HCT116 (cell line): ENCODE measurements around the gene RCC2. TPM values are rescaled to one million over a fixed set of nuclear protein-coding genes. Genes with fewer than 3 reads are reported as not detected.

Experiments used
- ATAC-seq: fragments of 200-7000 bp; cut with Tn5 transposase; 2 replicates; pipeline ENCODE4 v1.9.1; 2020; ENCODE audit warnings: mild to moderate bottlenecking, moderate library complexity
- BruUV-seq: library from RNA; stranded (reverse); fragments of 400-500 nt; replicated peaks from 2 replicates; lab custom pipeline; 2021; lab: Mats Ljungman, UMichigan
- CTCF ChIA-PET: fragments of 300-600 bp; sonication (Branson Sonifier 250); formaldehyde crosslinking; loops from one replicate; lab custom pipeline; 2021; ENCODE audit warnings: antibody characterized with exemption; lab: Charles Lee
- POLR2A ChIA-PET: fragments of 300-600, 350-600 bp; sonication (Branson Sonifier 250); formaldehyde crosslinking; loops from one replicate; lab custom pipeline; 2021; ENCODE audit warnings: antibody characterized with exemption; lab: Charles Lee
- RAD21 ChIA-PET, 2 experiments: fragments of 300-600 bp; sonication (Branson Sonifier 250); formaldehyde crosslinking; loops; one replicate each; lab custom pipeline; 2023; ENCODE audit warnings: low total read pairs in 2 of 2; ENCODE audit not compliant: uncharacterized antibody in 2 of 2, unreplicated experiment in 2 of 2, low non-redundant PET in 1 of 2; lab: Charles Lee
- DNase-seq: peaks from one replicate; pipeline ENCODE4 v3.0.0-alpha.2; 2010; ENCODE audit warnings: low read depth, low spot score
- H2AFZ ChIP-seq: fragments of 200-600 bp; shearing (Covaris generic), sonication (generic); 2 replicates; pipeline ENCODE4 v1.6.1; 2017; ENCODE audit warnings: low read depth, mixed run types, mixed read lengths, antibody characterized with exemption, low read length; ENCODE audit not compliant: poor library complexity, severe bottlenecking
- H3K27ac ChIP-seq: 2 replicates; pipeline ENCODE4 v1.5.1; 2012; ENCODE audit warnings: low read depth, low read length
- H3K27me3 ChIP-seq: fragments of 200-600 bp; sonication (generic); 2 replicates; pipeline ENCODE4 v1.6.1; 2016; ENCODE audit warnings: mixed run types, low read length, mixed read lengths; ENCODE audit not compliant: insufficient read depth
- H3K36me3 ChIP-seq, 2 experiments: fragments of 200-500 bp in 1 of 2; fragments of 200-600 bp in 1 of 2; sonication (Bioruptor generic) in 1 of 2; sonication (generic) in 1 of 2; 2 replicates each; pipeline versions ENCODE4 v1.5.1 to v1.6.1; 2014 to 2016; ENCODE audit warnings: low read length in 2 of 2, inconsistent platforms in 1 of 2, mixed read lengths in 1 of 2, mixed run types in 1 of 2; ENCODE audit not compliant: insufficient read depth in 2 of 2, control insufficient read depth in 1 of 2
- H3K4me1 ChIP-seq, 2 experiments: fragments of 200-600 bp in 1 of 2; sonication (generic) in 1 of 2; 2 replicates each; pipeline versions ENCODE4 v1.5.1 to v1.6.1; 2012 to 2017; ENCODE audit warnings: low read length in 2 of 2, inconsistent platforms in 1 of 2, mild to moderate bottlenecking in 1 of 2, mixed read lengths in 1 of 2, mixed run types in 1 of 2, moderate library complexity in 1 of 2; ENCODE audit not compliant: insufficient read depth in 2 of 2, control insufficient read depth in 1 of 2
- H3K4me2 ChIP-seq: fragments of 200-600 bp; sonication (generic); 2 replicates; pipeline ENCODE4 v1.6.1; 2017; ENCODE audit warnings: mixed run types, low read length, mixed read lengths
- H3K4me3 ChIP-seq, 2 experiments: fragments of 200-600 bp in 1 of 2; sonication (generic) in 1 of 2; replicated peaks in 1 of 2; 2 replicates each; pipeline ENCODE4 v1.5.1; 2011 to 2016; ENCODE audit warnings: low read length in 2 of 2, control low read depth in 1 of 2, low read depth in 1 of 2, mild to moderate bottlenecking in 1 of 2, mixed read lengths in 1 of 2, mixed run types in 1 of 2
- H3K79me2 ChIP-seq: fragments of 200-600 bp; sonication (generic); 2 replicates; pipeline ENCODE4 v1.6.1; 2017; ENCODE audit warnings: mild to moderate bottlenecking, mixed run types, low read length, moderate library complexity, mixed read lengths; ENCODE audit not compliant: insufficient read depth
- H3K9ac ChIP-seq: fragments of 200-600 bp; sonication (generic); 2 replicates; pipeline ENCODE4 v1.6.1; 2016; ENCODE audit warnings: low read length, mixed read lengths
- H3K9me2 ChIP-seq: fragments of 200-600 bp; sonication (generic), shearing (Covaris generic); 2 replicates; pipeline ENCODE4 v1.6.1; 2017; ENCODE audit warnings: mixed run types, mild to moderate bottlenecking, moderate library complexity; ENCODE audit not compliant: insufficient read depth
- H3K9me3 ChIP-seq, 2 experiments: fragments of 200-500 bp in 1 of 2; fragments of 200-600 bp in 1 of 2; sonication (Bioruptor generic) in 1 of 2; sonication (generic) in 1 of 2; 2 replicates each; pipeline ENCODE4 v1.6.1; 2014 to 2017; ENCODE audit warnings: low read length in 2 of 2, mixed read lengths in 2 of 2, inconsistent platforms in 1 of 2, low read depth in 1 of 2, mild to moderate bottlenecking in 1 of 2, mixed run types in 1 of 2, moderate library complexity in 1 of 2; ENCODE audit not compliant: control insufficient read depth in 1 of 2, insufficient read depth in 1 of 2
- H4K20me1 ChIP-seq: fragments of 200-600 bp; sonication (generic), shearing (Covaris generic); 2 replicates; pipeline ENCODE4 v1.6.1; 2017; ENCODE audit warnings: mixed run types, mild to moderate bottlenecking, moderate library complexity; ENCODE audit not compliant: insufficient read depth
- intact Hi-C: fragments of 100-400 bp; cut with micrococcal nuclease; formaldehyde crosslinking; loops from 2 replicates; pipeline ENCODE4 v1.10.0; 2022
- total RNA-seq: library from RNA; stranded (reverse); gene quantifications from one replicate; pipeline ENCODE4 v1.2.1, GENCODE V29; 2021; ENCODE audit not compliant: unreplicated experiment
- TF ChIP-seq, protein P1 (sequence below), 3 experiments: fragments of 200-600 bp in 1 of 3; sonication (generic) in 1 of 3; IDR thresholded peaks in 2 of 3; conservative IDR thresholded peaks in 1 of 3; 2 replicates each; pipeline ENCODE4 v1.5.1; 2012 to 2017; ENCODE audit warnings: low read depth in 2 of 3, low read length in 2 of 3, antibody characterized with exemption in 1 of 3, borderline replicate concordance in 1 of 3, control low read depth in 1 of 3, mild to moderate bottlenecking in 1 of 3, mixed read lengths in 1 of 3, mixed run types in 1 of 3, moderate library complexity in 1 of 3; ENCODE audit not compliant: insufficient read depth in 1 of 3
- TF ChIP-seq, protein P2 (sequence below): IDR thresholded peaks from 2 replicates; pipeline ENCODE4 v1.6.1; 2012; ENCODE audit warnings: low read depth
- TF ChIP-seq, protein P3 (sequence below): IDR thresholded peaks from 2 replicates; pipeline ENCODE4 v1.6.1; 2012

RCC2 gene
- total RNA-seq, 1 experiment from 2014 or later, result 178 TPM

DNA sequence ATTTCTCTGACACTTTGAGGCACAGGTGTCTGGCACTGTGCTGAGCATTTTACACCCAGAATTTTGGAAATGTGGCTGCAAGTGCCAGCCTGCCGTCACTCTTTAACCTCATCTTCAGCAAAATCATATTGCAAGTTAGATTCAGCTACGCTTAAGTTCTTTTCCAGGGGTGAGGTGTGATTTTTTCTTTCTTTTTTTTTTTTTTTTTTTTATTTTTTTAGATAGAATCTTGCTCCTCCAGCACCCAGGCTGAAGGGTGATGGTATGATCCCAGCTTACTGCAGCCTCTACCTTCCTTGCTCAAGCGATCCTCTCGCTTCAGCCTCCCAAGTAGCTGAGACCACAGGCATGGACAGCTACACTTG is 2.5 kb upstream of the RCC2 start:
- peak overlapping the region; percentile 99 for H3K4me2 ChIP-seq
- ChIA-PET RAD21 (no interaction called here), POLR2A (interaction anchor here (0.7 to 3.9 kb wide), 3 partner anchors 10 to 537 kb away, joined by 3 to 18 read pairs (median 3); no protein-coding TSS in a partner anchor), CTCF (interaction anchor here (0.8 to 2.7 kb wide), 2 partner anchors 10 to 35 kb away, joined by 3 to 8 read pairs; no protein-coding TSS in a partner anchor)
- intact Hi-C loops, result no loop called here
- no peaks in the 10 kb centered on the region for H3K27me3 ChIP-seq
- H4K20me1 ChIP-seq, result no peaks in the 10 kb centered on the region
- TF ChIP-seq, protein P1, sequence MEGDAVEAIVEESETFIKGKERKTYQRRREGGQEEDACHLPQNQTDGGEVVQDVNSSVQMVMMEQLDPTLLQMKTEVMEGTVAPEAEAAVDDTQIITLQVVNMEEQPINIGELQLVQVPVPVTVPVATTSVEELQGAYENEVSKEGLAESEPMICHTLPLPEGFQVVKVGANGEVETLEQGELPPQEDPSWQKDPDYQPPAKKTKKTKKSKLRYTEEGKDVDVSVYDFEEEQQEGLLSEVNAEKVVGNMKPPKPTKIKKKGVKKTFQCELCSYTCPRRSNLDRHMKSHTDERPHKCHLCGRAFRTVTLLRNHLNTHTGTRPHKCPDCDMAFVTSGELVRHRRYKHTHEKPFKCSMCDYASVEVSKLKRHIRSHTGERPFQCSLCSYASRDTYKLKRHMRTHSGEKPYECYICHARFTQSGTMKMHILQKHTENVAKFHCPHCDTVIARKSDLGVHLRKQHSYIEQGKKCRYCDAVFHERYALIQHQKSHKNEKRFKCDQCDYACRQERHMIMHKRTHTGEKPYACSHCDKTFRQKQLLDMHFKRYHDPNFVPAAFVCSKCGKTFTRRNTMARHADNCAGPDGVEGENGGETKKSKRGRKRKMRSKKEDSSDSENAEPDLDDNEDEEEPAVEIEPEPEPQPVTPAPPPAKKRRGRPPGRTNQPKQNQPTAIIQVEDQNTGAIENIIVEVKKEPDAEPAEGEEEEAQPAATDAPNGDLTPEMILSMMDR (IDR thresholded peaks at IDR 0.05 in 2 of 3, conservative IDR thresholded peaks at IDR 0.05 in 1 of 3; ENCODE audit: borderline replicate concordance in 1 of 3, insufficient read depth in 1 of 3, low read depth in 2 of 3, low read length in 2 of 3), result no peak
- TF ChIP-seq, protein P2, sequence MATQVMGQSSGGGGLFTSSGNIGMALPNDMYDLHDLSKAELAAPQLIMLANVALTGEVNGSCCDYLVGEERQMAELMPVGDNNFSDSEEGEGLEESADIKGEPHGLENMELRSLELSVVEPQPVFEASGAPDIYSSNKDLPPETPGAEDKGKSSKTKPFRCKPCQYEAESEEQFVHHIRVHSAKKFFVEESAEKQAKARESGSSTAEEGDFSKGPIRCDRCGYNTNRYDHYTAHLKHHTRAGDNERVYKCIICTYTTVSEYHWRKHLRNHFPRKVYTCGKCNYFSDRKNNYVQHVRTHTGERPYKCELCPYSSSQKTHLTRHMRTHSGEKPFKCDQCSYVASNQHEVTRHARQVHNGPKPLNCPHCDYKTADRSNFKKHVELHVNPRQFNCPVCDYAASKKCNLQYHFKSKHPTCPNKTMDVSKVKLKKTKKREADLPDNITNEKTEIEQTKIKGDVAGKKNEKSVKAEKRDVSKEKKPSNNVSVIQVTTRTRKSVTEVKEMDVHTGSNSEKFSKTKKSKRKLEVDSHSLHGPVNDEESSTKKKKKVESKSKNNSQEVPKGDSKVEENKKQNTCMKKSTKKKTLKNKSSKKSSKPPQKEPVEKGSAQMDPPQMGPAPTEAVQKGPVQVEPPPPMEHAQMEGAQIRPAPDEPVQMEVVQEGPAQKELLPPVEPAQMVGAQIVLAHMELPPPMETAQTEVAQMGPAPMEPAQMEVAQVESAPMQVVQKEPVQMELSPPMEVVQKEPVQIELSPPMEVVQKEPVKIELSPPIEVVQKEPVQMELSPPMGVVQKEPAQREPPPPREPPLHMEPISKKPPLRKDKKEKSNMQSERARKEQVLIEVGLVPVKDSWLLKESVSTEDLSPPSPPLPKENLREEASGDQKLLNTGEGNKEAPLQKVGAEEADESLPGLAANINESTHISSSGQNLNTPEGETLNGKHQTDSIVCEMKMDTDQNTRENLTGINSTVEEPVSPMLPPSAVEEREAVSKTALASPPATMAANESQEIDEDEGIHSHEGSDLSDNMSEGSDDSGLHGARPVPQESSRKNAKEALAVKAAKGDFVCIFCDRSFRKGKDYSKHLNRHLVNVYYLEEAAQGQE, result no peak
- TF ChIP-seq, protein P3, sequence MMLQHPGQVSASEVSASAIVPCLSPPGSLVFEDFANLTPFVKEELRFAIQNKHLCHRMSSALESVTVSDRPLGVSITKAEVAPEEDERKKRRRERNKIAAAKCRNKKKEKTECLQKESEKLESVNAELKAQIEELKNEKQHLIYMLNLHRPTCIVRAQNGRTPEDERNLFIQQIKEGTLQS, result no peak
- H3K36me3 ChIP-seq, result peaks cover 0 to 1% of the 10 kb centered on the region in 2 experiments; a peak in 1 of 4 replicates
- DNase-seq (no peak), ATAC-seq (no peak)
- peak overlapping the region; percentile 31 for H3K27ac ChIP-seq
- no peaks in the 10 kb centered on the region for H3K9me3 ChIP-seq
- H2AFZ ChIP-seq, result no peak overlapping the region
- H3K4me1 ChIP-seq, result peaks cover 51 to 52% of the 10 kb centered on the region in 2 experiments
- peaks cover 17% of the 10 kb centered on the region for H3K79me2 ChIP-seq
- peak overlapping the region; percentile 99; the same call in 1 of the 2 replicates for H3K9ac ChIP-seq
- BruUV-seq, result no TSS peak
- H3K4me3 ChIP-seq, result peak overlapping the region in 1 of 2 experiments; percentile 23; a peak in 1 of 4 replicates
- H3K9me2 ChIP-seq, result no peaks in the 10 kb centered on the region
